GM19452 (cell line): ENCODE results near the gene FOXN4.

ENCODE experiments used
- ATAC-seq: cut with Tn5 transposase; IDR thresholded peaks from one replicate; pipeline ENCODE4 v1.9.1; 2021; ENCODE audit not compliant: unreplicated experiment

Gene FOXN4

DNA sequence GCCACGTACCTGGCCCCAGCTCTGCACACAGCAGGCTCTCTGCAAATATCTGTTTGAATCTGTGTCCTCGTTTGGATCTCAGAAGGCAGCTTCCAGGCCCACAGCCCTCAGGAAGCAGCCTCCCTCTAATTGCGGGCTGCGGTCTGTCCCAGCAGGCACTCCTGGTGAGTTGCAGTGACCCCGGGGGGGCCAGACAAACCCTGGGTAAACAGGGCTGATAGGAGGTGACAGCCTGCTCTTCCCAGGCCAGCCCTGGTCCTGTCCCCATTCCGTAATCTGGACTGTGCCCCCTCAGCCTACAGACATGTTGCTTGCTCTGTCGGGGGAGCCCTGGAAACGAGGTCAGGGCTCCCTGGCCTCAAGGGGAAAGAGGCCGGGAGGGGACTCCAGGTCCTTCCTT is 2.0 kb downstream of the FOXN4 start:
- ATAC-seq: no peak

DNA sequence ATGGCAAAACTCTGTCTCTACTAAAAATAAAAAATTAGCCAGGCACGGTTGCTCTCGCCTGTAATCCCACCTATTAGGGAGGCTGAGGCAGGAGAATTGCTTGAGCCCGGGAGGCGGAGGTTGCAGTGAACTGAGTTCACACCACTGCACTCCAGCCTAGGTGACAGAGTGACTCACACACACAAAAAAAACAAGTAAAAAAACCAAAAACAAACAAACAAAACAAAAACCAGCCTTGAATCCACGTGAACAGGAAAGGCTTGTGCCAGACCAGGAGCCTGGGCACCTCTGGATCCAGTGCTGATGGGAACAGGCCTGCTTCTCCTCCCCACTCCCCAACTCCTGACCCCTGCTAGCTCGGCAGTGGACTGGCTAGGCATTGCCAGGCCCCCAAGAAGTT is 3.5 kb downstream of the FOXN4 start:
- ATAC-seq: no peak

DNA sequence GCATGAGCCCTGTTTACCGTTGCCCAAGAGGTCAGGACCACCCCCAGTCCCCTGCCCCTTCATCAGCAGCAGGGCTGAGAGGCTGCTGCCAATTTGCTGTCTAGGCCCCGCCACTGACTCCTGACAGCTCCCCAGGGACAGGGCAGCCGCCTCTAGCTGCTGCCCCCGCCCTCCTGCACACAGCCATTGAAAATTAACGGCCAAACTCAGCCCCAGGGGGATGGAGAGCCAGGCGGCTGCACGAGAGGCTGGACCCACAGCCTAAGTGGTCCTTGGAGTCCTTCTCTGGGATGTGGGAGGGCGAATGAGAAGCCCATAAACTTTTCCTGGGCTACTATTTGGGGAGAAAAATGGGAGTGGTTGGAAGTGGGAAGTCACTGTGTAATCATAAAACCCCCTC is 4.6 kb downstream of the FOXN4 start:
- no peak for ATAC-seq

DNA sequence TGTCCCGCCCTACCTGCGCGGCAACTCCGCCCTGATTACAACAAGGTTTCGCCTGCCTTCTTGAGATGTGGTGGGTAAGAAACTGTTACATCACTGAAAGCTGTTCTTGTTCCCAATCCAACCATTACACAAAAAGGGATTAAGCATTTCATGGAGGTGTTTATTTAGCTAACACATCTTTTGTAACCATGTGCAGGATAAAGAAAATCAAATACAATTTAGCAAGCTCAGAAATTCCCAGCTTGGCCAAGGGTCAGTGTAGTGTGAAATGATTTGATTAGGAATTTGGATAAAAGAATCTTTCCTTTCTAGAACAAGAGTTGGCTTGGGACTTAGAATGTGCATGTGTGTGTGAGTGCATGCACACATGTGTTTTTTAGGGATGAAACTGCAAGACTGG is 6.3 kb downstream of the FOXN4 start:
- no peak for ATAC-seq

DNA sequence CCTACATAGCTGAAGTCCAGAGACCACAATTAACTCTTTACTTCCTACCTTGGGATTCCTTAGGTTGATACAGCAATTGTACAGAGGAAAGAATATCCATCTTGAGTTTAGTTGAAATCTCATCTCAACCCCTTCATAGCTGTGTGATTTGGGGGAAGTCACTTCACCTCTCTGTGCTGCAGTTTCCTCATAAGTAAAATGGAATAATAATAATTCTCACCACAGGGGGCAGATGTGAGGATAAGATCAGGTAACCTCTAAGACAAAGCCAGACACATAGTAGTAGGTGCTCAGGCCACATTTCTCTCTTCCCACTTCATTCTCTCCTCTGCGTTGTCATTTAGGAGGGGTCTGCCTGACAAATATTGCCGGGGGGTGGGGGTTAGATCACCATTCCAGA is 6.7 kb downstream of the FOXN4 start:
- no peak for ATAC-seq

DNA sequence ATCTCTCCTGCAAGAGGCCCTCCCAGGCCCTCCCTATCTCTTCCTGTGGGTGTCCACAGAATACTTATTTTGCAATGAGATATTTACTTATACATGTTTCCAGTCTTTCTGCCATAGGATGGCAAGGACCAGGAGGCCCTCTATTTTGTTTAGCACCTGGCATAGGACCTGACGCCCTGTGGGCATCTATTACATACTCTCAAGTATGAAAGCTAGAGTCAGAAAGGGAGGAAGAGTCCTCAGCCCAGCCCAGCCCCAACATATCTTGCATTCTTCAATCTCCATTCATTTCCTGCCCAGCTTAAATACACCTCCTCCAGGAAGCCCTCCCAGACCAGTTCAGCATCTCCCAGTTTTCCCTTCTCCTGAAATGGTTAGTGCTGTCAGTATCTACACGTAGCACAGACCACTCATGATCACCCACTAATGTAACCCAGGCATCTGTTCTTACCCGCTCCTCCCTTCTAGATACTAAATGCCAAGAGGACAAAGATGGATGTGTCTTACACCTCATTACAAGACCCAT is 7.4 kb downstream of the FOXN4 start:
- ATAC-seq: no peak

DNA sequence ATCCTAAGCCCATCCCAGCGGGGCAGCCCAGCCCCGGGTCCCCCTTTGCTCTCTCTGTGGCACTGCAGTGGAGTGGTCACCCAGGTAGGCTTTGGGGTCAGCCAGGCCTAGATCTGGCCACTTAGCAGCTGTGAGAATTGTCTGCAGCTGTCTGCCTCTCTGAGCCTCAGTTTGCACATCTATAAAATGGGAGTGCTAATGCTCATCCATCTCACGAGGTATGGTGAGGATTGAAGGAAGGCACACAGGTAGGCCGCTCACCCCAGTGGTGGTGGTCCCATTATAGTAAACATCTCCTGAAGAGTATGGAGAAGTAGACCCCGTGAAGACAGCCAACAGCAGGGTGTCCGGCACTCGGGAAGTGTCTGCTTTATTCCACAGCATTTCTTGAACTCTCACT is 9.2 kb downstream of the FOXN4 start:
- ATAC-seq: no peak

DNA sequence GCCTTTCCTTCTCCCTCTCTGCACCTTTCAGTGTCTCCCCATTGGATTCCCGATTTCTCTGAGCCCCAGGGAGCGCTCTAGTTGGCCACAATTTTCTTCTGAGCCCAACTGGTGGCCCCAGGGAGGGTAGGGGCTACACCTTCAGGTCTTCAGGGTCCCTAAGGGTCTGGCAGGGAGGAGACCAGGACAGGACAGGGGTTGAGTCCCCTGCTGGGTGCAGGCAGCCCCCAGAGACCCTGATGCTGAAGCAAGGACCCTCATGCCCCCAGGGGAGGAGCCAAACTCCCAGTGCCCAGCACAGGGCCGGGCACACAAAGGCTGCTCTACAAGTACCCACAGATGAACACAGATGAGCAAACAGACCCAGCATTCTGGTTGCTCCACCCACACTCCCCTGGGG is 12.7 kb downstream of the FOXN4 start:
- ATAC-seq: no peak

DNA sequence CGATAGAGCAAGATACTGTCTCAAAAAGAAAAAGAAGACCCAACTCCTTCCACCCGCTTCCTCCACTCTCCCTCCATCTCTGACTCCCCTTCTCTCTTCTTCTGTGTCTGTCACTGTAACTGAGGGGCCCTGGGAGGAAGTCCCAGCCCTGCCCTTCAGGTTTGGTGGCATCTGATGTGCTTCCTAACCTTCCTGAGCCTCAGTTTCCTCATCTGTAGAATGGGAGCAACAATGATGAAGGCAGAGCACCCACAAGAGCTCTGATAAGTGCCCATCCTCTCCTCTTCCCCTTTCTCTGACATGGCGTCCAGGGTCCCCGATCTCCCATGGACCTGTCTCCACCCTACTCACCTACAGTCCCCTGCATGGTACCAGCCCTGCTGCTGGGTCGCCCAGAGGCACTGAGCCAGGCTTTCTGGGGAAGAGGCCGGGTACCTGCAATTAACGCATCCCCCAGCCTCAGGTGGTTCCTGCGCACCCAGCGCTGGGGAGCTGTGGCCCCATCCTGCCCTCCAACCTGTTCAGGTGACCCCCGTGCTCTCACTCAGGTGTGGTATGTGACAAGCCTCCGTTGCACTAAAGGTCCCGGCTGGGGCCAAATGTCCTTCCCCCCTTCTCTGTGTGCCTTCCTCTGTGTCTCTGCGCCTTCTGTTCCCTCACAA is 13.2 kb downstream of the FOXN4 start:
- no peak for ATAC-seq

DNA sequence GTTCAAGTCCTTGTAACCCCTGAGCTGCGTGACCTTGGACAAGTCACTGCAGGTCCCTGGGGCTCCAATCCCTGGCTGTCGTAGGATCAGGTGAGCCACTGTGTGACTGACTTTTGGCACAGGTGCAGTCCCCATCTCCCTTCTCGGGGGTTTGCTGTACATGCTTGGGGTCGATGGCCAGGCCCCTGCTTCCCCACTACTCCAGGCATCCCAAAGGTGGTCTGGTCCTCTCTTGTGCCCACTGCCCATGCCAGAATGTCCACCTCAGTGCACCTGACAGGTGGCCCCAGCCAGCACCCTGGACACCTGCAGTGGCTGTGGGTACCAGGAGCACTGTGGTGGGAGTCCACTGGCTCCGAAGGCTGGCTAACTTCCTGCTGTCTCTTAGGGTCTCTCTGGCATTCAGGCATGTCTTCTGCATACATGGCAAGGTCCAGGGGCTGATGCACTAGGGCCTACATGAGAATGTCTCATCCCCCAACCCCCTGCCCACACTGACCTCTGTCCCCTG is 14.7 kb downstream of the FOXN4 start:
- no peak for ATAC-seq

DNA sequence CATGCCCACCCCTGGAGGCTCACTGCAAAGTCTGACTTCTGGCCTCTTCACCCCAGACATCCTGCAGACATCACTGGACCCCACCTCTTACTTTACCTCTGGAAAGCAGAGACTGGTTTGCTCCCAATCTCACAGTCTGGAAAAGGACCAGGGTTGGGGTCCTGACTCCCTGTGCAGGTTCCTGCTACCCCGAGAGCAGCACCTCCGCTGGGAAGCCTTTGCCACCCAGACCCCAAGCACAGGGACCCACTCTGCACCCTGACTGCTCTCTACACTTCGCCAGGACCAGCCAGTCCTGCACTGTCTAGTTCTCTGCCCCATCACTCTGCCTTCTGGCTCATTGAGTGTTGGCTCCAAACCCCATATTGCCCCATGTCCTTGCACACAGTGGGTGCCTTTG is 16.0 kb downstream of the FOXN4 start:
- ATAC-seq: no peak

DNA sequence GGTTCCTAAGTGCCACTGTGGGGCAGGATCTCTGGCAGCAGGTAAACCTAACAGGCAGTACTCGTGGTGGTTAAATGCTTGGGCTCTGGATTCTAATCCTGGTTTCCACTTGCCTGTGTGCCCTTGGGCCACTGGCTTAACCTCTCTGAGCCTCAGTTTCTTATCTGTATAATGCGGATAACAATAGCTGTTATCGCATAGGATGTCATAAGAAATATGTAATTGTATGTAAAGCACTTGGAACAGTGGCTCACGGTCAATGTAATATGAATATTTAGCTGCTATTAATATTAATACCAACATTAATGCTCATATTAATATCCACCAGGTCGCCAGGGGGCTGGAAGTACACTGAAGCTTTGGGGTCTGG is 16.8 kb downstream of the FOXN4 start:
- ATAC-seq: no peak

DNA sequence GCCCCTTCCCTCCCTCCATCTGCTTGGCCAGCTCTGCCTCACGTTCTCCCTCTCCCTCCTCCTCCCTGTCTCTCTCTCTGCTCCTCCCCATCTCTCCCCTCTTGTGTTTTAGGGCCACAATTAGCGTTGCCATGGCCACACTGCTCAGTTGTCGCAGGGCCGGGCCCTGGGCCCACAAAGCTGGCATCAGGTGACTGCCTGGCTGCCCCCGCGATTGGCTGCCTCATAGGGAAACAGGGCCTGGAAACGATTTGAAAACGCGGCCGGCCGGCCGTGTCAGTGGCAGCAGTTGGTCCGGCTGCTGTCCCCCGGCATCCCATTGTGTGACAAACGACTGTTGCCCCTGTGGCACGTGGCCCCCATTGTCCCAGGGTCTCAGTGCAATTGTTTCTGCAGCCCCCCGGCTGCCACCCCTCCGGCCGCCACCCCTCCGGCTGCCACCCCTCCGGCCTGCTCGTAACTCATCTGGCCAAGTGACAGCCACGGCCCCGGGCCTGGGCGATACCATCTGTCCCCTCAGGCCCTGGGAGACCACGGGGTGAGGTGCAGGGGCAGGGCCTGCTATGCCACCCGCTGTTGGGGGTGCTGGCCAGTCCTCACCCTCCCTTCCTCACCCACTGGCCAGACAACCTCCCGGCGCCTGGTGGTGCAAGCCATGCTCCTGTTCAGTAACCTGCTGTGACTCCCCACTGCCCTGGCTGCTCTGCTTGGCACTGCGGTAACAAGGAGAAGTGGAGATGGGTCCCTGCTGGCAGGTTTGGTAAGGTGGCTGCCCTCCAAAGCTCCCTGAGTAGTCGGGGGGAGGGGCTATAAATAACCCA is 17.4 kb downstream of the FOXN4 start:
- ATAC-seq: no peak

DNA sequence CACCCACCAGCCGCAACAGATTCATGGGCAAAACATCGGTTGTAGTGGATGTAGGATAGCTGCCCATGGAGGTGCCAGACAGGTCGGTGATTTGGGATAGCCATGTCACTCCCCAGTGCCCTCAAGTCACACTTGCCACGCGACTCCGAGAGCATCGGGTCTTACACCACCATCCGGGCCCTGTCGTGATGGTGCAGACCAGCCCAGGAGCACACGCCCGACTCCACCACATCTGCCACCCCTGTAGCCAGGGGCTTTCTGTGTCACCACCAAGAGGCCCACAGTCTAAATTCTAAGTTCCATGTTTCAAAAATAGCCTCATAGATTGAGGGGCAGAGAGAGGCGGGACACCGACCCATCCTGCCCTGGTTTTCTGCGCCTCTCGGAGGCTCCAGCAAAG is 18.0 kb downstream of the FOXN4 start:
- ATAC-seq: no peak

DNA sequence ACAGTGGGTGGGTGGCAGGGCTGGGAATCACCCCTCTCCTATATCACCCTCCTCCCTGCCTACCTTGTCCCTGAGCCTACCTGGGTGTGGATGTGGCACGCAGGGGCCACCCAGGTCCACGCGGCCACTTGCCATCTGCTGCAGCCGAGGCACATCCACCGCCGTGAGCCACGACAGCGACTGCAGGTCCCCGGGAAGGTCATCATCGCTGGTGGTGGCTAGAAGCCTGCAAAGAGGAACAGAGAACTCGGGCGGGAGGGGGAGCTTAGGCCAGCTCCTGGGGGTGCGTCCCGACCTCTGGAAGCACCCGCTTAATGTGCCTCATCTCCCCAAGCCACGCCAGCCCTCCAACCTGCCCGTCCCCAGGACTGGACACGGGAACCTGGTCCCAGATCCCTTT is 19.0 kb downstream of the FOXN4 start:
- no peak for ATAC-seq

DNA sequence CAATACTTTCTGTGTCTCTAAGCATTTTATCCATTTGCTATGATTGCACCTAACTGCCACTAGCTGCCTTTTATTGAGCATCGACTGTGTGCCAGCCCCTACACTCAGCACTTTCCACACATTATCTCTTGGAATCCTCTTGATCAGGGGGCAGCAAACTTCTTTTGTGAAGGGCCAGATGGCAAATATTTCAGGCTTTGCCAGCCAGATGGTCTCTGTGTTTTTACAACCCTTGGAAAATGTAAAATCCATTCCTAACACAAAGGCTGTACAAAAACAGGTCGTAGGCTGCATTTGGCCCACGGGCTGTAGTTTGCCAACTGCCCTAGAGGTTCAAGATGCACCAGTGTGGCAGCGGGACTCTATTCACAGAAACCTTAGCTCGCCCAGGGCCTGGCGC is 19.5 kb downstream of the FOXN4 start:
- no peak for ATAC-seq

DNA sequence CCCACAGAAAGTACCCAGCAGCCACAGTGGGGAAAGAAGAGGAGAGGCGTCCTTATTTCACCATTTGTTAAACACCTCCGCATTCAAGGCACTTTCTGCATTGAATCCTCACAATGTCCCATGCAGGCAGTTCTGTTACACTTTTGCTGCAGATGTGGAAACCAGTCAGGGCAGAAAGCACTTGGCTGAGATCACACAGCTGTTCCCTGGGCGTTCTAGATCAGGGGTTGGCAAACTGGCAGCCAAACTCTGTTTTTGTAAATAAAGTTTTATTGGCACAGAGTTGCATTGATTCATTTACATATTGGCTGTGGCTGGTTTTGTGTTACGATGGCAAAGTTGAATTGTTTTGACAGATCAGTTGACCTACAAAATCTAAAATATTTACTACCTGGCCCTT is 20.1 kb downstream of the FOXN4 start:
- no peak for ATAC-seq

DNA sequence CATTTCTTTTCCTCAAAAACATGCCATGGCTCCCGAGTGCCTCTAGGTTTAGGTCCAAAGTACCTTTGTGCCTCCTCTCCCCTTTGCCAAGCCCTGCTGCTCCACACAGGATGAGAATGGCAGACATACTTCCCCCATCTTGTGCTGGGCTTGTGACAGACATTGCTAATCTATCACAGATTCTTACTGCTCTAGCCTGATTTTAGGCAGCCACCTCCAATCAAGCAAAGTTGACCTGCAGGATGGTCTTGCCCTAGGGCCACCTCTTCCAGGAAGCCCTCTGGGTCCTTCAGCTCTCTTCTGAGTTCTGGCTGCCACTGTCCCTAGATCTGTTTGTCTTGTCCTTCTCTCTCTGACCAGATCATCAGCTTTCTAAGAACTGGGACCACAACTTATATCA is 20.5 kb downstream of the FOXN4 start:
- no peak for ATAC-seq

DNA sequence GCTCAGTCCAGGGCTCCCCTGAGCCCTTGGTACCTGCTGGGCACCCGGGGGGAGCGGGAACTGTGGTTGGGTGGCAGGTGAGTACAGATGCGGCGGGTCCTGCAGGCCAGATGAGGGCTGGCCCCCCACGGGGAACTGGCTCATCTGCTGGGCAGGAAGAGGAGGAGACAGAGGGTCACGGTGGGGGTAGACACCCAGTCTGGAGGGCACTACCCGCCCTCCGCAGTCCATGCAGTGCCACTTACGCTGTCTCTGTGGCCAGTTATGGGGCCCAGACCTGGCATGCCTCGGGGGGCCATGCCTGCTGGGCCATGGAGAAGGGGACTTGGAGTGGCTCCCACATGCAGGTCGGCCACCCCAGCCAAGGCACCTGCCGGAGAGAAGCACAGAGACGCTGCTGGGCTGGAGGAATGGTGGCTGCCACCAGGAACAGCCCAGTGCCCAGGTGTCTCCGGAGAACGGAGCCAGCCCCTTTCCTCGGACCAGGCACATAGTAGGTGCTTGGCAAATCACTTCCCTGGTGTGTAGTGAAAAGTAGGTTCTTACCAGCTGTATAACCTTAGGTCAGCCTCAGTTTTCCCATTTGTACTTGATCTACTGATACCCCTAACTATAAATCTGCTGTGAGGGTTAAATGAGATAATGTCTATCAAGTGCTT is 21.1 kb downstream of the FOXN4 start:
- ATAC-seq: no peak

DNA sequence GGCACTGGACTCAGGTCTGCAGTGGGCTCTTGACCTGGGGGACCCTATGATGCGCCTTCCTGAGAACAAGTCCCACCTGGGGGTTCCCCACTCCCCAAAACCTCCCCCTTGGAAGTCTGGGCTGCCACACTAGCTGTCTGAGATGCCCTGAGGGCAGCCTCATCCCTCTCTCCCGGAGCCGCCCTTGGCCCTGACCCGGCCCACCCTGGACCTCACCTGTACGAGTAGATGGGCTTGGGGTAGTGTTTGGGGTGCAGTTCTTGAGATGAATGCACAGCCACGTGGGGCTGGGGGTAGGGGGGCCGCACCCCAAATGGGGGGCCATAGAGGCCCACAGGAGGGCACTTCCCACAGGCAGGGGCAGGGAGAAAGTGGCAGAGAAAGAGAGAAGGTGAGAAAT is 21.9 kb downstream of the FOXN4 start:
- ATAC-seq: no peak

DNA sequence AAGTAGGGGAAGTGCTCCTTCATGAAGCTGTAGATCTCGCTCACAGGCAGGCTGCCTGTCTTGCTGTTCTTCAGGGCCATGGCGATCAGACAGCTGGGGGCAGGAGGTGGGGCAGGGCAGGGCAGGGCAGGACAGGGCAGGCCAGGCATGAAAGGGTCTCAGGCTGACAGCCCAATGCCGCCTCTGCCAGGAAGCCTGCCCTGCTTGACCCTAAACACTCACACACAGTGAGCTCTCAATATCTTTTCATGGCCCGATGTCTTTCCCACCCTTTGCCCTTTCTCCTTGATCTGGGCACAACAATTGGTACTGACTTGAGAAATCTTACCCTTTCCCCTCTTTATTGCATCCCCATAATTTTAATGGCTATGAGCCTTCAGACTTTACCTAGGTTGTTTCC is 22.4 kb downstream of the FOXN4 start:
- ATAC-seq: no peak

DNA sequence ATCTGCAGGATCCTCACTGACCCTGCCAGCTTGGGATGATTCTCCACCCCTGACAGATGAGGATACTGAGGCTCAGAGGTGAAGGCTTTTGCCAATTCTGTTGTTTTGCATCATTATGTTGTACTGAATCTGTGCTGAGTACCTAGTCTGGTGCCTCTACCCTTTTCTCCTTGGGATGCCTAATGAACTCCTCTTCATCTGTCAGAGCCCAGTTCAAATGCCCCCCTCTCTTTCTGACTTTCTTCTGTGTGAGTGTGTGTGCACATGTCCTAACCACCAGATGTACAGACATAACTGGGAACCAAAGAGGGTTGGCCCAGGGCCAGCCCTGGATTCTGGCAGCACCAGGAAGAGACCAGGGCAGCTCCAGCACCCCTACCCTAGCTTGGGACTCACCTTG is 22.8 kb downstream of the FOXN4 start:
- no peak for ATAC-seq
